T-helper 9 cell (primary cell): Measurements from ENCODE around the gene STIP1.

ENCODE experiments used
- DNase-seq: peaks from one replicate; pipeline ENCODE4 v3.0.0-alpha.2; 2020
- total RNA-seq, 2 donors: gene quantifications; one replicate each; lab custom pipeline; 2026; lab: John Stamatoyannopoulos, UW

Gene STIP1
- total RNA-seq: 57.9 to 166 reads per million in 2 donors

DNA sequence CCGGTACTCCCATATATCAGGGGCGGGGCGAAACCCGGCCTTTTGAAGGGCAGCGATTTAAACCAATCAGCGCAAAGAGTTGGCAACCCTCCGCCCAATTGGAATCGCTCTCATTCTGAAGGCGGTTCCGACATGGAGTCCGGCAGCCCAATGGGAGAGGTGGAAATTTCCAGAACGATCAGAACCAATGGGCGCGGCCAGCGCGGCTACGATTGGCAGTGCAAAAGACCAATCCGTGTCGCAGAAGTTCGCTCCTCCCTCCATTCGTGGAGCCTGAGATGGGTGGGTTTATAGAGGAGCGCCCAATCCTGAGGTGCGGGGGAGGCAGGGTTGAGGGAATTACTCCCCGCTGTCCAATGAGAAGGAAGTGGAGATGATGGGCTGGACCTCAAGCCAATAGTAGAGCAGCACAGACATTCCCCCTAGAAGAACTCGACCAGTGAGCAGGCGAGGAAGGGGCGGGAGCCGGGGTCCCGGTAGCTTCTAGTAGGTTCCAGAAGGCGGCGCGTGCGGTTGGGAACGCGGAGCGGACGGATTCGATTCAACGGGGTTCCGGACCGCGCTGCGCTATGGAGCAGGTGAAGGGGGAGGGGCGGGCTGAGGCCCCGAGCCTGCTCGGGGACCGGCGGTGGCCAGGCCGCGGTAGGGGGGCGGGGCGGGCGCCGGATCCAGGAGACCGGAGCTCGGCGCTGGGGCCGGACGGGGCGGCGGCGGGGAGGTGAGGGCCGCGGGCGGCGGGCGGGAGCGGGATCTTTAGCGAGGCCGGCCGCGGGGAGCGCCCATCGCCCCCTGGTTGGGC, at the start of gene STIP1:
STIP1 (plus strand) TSS at position 479 of the 799 bp plus-strand sequence; CDS start at position 570, 91 bp downstream.
- peak; percentile 97 for DNase-seq

DNA sequence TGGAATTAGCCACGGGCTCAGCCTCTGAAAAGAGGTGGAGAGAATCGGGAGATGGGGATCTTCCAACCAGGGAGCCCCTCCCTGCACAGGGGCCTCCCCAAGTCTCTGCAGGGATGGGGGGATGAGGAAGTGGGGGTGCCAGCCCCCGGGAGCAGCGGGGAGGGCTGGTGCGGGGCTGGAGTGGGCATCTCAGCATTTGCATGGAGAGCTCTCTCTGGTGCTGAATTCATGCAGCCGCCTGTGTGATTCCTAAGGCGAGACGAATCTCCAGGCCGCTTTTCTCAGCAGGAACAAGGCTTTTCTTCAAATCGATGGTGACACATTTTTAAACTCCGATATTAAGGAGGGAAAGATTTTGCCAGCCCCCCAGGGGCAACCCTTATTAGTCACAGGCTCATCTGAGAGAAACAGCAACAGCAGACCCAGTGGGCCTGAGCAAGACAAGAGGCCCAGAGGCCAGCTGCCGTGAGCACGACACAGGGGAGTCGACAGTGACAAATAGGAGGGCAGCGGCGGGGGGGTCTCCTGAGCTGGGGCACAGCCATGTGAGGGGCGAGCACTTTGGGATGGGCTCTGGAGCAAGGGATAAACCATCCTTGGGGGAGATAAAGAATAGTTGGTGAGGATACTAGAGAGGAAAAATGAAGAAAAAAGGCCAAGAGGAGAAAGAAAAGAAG, 49.1 kb upstream of the STIP1 start:
- no peak for DNase-seq

DNA sequence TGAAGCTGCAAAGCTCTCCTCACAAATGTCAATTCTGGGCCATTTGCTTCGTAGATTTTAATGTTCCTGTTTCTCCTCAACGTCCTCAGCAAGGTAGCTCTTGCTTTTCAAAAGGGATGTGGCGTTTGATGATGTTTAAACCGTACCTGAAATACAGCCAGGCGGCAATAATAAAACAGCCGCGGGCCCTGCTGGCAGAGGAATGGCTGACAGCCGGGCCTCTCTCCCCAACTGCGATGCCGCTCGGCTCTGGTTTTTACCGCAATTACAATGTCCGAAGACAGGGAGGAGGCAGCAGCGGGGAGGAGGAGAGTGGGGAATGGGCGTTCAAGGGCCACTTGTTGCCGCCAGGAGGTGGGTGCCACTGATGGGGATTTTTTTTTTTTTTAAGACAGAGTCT, 47.6 kb upstream of the STIP1 start:
- no peak for DNase-seq

DNA sequence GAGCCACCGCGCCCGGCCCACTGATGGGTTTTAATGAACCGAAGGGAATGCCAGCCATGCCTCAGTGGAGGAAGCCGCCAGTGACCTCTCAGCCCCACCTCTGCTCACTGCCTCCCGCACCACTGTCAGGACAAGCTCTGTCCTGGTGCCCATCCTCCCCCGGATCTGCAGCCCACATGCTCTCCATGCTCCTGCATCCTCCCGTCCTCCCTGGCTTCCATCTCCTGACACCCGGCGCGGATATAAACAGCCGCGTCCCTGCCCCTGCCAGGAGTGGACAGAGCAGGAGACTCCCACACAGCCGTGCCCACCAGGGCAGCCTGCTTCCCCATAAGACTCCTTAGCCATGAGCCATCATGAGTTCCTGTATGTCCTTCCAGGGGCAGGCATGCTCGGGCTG, 46.9 kb upstream of the STIP1 start:
- no peak for DNase-seq

DNA sequence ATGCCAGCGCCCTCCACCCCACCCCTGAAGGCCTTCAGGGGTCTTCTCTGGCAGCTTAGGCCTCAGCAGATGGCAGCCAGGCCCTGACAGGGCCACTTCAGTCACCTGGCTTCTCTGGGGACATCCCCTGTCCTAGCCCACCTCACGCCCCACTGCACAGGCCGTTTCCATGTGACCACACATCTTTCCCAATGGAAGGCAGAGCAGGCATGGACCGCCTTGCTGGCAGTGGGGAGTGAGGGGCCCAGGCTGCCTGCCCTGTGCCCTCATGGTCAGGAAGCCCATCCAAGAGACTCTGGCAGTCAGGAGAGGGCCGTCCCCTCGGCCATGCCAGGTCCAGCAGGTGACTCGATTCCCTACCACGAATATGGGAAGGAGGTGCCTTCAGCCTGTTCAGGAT, 45.9 kb upstream of the STIP1 start:
- no peak for DNase-seq

DNA sequence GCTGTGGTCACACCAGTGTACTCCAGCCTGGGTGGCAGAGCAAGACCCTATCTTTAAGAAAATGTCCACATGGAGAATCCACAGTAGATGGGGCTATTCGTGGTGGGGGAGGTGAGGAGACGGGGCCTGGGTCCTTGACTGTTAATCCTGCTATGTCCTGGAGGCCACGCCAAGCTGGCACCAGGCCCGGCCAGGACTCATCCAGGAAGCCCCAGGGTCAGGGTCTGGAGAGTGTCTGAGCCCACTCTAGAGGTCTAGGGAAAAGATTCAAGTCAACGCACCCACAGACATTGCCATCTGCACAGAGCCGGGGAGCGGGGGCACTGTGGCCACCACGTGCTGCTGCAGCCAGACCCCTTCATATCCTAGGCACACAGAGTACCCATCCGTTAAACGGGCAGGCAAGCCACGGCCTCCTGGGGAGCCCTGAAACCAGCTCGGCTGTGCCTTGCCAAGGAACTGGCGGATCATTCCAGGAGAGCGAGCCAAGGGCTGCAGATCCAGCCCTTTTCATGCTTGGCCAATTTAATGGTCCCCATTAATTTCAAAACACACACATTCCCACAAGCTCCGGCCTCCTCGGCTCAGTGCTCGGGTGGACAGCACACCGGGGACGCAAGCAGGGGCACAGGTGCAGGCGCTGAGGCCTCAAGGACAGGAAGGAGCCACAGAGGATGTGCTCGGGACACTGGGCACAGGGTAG, 44.7 kb upstream of the STIP1 start:
- DNase-seq: no peak

DNA sequence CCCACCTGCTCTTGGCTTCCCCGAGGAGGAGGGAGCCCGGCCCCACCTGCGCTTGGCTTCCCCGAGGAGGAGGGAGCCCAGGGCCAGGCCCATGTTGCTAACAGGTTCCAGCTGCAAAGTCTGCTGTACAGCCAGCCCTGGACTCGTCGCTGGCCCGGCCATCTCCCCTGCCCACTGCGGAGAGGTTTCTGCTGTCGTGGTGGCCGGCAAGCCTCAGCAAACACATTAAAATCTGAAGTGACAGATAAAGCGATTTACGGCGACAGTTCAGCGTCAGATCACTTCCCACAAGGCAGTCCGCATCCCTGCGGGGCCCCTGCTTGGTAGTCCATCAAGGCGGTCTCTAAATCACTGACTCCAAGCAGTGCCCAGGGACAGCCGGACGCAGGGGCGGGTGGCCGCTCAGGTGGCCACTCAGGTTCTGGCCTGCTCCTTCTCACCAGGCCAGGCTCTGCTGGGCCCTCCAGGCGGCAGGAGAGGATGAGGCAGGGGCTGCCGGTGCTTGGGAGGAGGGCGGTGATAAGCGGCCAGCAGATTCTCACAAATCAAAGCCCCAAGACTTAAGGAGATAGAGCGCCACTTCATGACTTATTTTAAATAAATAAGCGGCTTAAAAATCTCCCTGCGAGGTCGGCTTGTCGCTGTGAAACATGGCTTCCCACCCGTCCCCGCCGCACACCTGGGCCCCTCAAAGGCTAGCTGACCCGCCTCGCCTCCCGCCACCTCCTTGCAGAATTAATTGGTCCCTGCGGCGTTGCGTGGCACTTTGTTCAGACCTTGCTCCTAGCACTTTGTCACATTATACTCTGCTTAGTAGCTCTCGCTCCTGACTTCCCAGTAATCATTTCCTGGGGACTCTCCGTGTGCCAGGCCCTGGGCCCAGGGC, 41.1 kb upstream of the STIP1 start:
- no peak for DNase-seq

DNA sequence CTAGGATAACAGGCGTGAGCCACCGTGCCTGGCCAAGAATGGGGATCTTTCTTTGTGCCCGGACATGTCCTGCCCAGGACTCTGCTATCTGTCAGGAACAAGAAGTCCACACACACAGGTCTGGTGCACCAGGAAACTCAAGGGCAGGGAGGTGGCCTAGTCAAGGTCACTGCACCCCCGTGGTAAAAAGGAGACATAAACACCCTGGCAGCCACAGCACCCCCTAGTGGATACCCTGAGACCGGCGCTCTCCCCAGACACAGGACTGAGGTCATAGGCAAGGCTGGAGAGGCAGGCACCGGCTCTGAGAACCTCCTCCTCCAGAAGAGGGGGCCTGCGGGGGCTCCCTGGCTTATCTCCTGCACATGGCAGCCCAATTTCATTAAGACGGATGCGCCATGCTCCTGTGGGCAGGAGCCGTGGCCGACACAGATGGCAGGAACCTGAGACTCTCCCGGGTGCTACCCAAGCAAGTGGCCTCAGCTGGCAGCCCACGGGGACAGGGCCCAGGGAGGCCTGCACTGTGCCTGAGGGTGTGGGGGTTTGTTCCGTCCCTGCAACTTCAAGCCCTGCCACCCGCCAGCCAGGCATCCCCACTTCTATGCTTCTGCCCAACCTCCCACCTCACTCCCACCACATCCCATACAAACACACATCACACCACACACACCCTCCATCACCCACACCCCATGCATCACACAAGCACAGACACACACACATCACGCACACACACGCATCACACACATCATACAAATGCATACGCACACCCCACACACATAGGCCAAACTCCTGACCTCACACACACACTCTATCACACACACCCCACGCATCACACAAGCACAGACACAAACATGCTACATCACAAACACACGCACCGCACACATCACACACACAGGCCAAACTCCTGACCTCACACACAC, 39.7 kb upstream of the STIP1 start:
- peak; percentile 53 for DNase-seq

DNA sequence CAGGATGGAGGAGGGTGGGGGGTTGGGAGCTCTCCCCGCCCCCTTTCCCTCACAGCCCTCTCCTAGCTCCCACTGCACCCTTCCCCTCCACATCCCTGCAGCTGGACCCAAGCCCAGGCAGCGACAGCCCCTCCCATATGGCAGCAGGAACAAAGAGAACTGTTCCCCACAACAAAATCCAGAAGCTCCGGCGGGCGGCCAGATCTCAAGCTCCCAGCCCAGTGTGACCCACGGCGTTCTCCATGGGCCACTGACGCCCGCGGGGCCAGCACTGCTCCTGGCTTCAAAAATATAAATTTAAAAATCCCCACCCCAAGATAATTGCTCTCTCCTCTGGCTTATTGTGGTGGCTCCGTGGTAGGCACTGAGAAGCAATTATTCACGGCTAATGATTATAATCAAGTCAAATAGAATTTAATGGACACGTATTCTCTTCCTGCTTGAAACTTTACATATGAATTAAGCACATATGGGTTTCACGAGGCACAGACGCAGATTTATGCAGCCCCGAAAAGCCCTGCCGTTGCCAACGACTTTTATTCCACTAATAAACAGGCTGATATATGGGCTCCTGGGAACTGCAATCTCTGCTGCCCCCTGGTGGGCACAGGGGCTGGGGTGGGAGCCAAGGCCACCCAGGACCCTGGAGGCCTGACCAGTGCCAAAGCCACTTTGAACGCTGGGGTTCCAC, 37.6 kb upstream of the STIP1 start:
- peak; percentile 74 for DNase-seq

DNA sequence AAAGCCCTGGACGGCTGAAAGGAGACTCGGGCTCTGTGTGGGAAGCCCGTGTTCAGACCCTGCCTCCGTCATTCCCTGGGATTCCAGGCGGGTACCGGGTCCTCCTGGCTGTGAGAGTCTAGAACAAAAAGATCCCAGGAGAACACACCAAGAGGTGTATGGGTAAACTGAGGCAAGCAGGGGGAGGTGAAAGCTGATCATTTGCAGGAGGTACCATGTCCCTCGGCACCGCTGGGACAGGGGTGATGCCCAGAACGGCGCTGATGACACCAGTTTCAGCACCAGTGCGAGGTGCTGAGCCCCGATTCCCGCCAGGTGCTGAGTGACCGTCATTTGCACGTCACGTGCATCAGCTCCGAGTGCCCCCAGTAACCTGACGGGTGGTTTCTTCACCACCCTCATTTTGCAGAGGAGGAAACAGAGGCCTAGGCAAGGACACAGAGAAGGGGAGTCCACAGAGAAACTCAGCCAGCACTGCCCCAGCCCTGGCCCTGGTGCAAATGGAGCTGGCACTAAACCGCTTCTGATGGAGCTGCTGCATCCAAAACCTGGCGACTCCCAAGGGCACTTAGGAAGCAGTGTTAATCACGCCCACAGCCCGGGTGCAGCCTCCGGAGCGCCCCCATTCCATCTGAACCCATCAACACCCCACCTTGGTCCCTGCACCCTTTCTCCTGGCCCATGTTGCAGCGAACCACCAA, 36.9 kb upstream of the STIP1 start:
- no peak for DNase-seq

DNA sequence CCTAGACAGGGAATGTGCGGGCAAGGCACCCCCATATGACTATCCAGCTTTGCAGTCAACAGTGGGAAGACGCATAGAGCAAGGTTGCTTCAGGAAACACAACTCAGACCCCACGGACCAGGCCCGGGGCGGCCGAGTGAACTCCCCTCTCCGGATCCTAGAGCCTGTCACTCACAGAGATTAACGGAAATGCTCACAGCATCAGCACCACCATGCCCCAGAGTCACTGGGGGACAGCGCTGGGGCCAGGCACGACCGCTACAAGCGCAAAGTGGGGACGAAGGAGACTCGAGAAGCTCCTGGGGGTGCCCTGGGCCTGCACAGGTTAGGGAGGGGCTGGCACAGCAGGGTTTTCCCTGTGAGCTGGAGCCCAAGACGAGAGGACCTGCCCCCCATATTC, 35.9 kb upstream of the STIP1 start:
- DNase-seq: no peak

DNA sequence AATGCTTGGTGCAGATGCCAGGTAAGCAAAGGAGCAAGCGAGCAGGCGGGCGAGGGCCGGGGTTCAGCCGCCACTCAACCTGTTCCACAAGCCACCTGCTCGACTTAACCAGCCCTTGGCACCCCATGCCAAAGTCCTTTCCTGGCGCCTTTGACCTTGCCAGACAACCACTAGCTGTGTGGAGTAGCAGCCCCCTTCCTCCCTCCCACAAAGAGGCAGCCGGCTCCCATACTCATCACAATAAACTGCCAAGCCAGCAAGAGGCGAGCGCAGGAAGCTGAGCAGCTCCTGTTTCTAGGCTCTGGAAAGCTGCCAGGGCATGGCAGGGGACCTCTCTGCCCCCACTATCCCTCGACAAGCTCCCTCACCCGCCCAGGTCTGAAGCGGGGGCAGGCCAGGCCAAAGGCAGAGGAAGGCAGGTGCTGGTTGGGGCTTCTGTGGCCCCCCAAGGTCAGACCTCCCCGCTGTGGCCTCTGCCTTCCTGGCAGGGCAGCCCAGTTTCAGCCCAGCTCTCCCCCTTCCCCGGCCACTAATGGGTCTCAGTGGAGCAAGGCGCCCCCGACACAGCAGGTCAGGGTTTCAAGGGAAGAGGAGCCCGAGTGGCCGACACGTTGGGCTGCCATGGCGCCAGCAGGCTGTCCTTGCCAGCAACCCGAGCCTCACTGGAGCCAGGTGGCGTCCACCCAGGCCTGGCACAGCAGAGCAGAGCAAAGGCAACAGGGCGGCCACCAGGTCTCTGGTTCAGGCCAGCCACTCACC, 35.3 kb upstream of the STIP1 start:
- DNase-seq: no peak

DNA sequence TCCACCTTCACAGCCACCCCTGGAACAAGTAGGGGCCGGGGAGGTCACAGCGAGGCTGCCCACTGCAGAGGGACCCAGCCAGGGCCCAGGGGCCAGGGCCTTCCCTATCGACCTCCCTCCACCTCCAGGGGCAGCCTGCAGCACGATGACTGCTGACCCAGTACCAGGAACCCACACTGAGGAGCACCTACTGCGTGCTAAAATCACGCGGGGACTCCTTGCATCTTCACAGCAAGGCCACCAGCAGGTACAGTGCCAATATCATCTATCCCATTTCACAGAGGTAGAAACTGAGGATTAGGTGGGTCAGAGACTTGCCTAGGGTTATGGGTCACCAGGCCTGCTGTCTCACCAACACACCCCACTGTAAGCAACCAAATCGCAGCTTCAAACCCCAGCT, 34.6 kb upstream of the STIP1 start:
- DNase-seq: no peak

DNA sequence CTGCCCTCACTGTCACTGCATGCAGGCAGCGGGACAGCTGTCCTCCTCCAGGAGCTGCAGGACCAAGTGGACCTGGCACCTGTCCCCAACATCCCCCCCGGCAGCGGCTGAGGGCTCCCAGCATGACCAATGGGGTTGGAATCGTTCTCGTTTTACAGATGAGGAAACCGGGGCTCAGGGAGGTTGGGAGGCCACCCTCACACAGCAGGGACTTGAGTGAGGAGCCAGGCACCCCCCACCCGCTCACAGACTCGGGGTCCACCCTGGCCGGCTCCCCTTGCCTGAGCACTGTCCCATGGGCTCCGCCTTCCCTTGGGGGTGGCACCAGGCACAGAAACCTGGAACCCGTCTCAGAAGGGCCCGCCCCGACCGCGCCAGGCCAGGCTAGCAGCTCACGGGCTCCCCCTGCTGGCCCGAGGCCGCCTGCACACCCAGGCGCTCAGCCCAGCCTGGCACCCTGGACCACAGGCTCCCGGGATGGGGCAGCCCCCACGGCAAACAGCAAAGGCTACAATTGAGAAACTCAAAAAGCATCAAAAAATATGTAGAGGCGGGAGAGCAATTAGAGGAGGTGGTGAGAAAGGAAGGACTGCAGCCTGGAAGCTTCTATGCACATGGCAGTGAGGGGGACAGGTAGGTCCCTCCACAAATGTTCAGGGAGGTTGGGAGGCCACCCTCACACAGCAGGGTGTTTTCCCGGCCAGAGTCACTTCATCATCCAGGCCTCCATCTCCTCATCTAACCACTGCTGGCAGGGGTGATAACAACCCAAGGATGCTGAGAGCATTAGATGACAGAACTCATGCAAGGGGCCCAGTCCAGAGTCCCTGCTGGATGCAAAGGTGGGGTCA, 32.9 kb upstream of the STIP1 start:
- peak; percentile 70 for DNase-seq

DNA sequence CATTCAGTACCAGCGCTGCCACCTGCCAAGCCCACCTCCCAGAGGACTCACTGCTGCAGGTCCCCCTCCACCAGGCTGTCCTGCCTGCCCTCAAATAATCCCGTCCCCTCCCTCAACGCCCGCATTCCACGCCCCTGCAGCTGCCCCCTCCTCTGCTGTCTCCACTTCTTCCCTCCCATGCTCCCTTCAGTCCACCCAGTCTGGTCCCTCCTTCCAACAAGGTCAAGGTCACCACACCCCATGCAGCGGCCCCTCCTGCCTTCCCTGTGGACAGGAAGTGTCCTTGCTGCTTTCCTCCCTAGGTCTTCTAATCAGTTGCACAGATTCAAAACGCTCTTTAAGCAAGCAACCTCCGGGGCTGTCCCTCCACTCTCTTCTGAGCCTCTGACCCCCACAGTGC, 32.2 kb upstream of the STIP1 start:
- DNase-seq: no peak

DNA sequence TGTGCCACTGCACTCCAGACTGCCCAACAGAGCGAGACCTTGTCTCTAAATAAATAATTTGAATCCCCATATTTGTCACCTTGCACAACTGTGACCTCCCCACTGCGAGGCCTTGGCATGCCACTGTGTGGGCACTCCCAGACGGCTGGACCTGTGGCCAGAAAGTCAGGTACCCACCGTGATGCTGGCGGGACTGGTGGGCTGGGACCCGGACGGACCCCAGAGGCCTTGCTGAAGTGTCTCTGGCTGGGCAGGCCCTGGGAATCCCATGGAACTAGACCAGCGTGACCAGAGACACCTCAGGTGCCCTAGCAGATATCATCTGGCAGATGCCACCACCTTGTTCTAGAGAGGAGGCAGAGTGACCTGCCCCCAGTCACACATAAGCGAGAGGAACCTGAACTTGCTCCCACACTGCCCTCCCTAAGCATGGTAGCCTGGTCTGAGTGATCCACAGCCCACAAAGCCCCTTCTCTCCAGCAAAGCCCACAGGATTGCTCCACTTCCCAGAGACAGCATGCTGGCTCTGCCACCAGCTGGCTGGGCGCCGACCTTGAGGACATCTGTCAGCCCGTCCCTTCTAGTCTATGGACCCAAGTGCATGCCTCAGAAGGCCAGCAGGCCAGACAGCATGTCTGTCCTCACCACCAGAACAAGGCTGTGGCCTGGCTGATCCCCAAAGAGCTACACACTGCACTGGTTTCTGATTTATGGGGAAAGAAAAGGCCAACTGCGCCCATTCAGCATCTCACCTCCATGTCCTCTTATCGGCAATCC, 29.5 kb upstream of the STIP1 start:
- DNase-seq: no peak

DNA sequence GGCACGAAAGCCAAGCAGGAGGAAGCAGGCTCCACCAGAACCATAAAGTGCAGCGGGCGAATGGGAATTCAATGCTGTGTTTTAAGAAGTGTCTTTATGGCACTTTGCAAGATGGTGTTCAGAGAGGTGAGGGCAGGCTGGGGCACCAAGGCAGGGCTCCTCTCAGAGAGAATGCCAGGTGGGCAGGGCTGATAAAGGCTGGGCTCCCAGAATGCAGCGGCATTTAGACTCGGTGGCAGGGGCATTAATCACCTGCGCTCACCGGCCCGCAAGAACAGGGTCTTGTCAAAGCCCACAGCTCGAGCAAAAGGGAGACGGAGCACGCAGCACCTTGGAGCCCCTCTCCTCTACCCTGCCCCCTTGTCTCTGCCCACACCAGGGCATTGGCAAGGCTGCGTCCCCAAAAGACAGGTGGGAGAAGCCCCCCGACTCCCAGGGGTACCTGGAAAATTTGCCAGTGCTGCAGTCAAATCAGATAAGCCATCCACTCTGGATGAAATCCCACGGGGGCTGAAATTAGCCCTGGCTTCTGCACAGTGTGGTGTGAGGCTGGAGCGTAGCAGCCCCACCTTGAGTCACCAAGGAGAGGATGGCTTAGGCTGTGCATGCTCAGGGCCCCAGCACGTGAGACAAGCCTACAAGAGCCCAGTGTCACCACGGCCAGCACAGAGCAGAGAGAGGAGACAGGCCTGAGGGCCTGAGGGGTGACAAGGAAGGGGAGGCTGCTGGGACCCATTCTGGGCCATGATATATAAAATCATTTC, 28.2 kb upstream of the STIP1 start:
- no peak for DNase-seq
